Dendritic cell treated with granulocyte-macrophage colony-stimulating factor and Interleukin-4, amounts not matched to agents 40 ng/mL and 50 ng/mL, for 4 days (primary cell): ENCODE results near the gene SRGAP2B.
"Not testable (repeated sequence)": the region's sequence is repeated elsewhere in the genome, so short reads cannot be mapped to it uniquely, and the experiment has no call there.

Experiments
- H3K27ac Mint-ChIP-seq: one replicate; pipeline ENCODE4 v1.8.0; 2022; ENCODE audit warnings: mild to moderate bottlenecking, mixed read lengths
- H3K27me3 Mint-ChIP-seq: one replicate; pipeline ENCODE4 v1.8.0; 2022; ENCODE audit warnings: mild to moderate bottlenecking, mixed read lengths
- H3K36me3 Mint-ChIP-seq: one replicate; pipeline ENCODE4 v1.8.0; 2022; ENCODE audit warnings: low read depth, mixed read lengths
- H3K4me1 Mint-ChIP-seq: one replicate; pipeline ENCODE4 v1.8.0; 2022; ENCODE audit warnings: low read depth, mixed read lengths
- H3K4me3 Mint-ChIP-seq: one replicate; pipeline ENCODE4 v1.8.0; 2022; ENCODE audit warnings: mild to moderate bottlenecking, moderate library complexity, mixed read lengths
- H3K9me3 Mint-ChIP-seq: one replicate; pipeline ENCODE4 v1.8.0; 2022; ENCODE audit warnings: mixed read lengths
- intact Hi-C: fragments of 100-400 bp; cut with micrococcal nuclease; formaldehyde crosslinking; loops from one replicate; pipeline ENCODE4 v1.15.0; 2022

The SRGAP2B gene

DNA sequence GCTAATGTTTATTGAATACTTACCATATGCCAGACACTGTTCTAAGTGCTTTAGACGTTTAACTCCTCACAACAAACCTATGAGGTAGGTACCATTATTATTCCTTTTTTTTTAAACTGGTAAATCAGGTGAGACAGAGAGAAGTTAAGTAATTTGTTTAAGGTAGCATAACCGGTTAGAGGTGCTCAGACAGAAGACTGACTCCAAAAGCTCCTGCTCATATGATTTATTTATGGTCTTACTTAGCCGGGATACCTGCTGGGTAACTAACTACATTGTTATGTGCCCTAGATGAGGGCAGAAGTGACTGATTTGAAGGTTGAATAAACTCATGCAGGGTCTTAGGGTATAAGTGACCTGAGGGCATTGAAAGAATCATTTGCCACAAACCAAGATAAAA is 17.6 kb upstream of the SRGAP2B start:
- H3K9me3 Mint-ChIP-seq, intact Hi-C loops, H3K36me3 Mint-ChIP-seq, H3K4me3 Mint-ChIP-seq, H3K27ac Mint-ChIP-seq, H3K27me3 Mint-ChIP-seq, H3K4me1 Mint-ChIP-seq: not testable (repeated sequence)

DNA sequence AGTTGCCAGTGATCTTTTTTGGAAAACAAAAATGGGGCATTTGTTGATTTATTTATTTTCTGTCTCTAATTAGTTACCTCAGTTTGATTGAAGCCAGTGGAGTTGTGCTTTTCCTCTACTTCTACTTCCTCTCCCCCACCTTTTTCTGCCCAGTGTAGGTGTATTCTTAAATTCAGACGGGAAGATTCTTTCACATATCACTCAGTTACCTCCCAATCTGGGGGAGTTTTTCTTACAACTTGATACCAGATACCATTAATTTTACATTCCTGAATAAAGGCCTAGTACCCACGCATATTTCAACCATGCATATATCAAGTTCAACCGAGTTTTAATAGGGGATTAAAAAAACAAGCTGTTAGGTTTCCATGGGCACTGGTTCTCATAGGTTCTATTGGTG is 16.5 kb upstream of the SRGAP2B start:
- intact Hi-C loops, H3K9me3 Mint-ChIP-seq, H3K4me3 Mint-ChIP-seq, H3K4me1 Mint-ChIP-seq, H3K36me3 Mint-ChIP-seq, H3K27me3 Mint-ChIP-seq, H3K27ac Mint-ChIP-seq: not testable (repeated sequence)

DNA sequence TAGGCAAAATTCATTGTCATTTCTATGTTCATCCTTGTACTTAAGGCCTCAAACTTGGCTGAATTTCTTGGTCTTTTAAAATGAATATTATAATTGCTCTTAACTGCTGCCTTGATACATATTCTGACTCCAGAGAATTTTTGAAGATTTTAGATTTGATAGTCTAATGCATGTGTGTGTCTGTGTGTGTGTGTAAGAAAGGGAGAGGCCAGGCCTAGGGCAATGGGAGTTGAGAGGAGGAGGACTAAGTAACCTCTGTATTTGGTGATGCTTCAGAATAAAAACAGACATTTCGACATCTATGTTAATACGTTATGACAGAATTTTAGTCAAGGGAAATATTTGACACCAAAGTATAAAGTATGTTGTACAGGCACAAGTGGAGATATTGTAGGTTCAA is 8.2 kb upstream of the SRGAP2B start:
- H3K27me3 Mint-ChIP-seq, H3K36me3 Mint-ChIP-seq, H3K27ac Mint-ChIP-seq, H3K4me3 Mint-ChIP-seq, intact Hi-C loops, H3K4me1 Mint-ChIP-seq, H3K9me3 Mint-ChIP-seq: not testable (repeated sequence)

DNA sequence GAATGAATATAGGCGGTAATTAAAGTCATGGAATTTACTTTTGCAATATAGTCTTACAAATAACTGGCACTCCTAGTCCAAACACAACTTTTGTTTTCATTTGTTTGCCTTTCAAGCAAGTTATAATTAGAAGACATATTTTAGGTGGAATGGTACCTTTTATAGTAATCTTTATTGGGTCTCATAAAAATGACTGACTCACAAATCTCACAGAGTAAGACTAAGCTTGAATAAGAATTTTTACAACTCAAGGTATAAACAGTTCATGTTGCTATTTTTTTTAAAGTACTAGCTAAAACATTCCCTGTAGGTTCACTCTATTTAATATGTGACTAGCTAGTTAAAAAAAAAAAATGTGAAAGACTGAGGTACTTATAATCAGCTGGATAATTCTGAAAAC is 6.6 kb upstream of the SRGAP2B start:
- H3K27ac Mint-ChIP-seq, H3K4me1 Mint-ChIP-seq, H3K4me3 Mint-ChIP-seq, H3K9me3 Mint-ChIP-seq, intact Hi-C loops, H3K36me3 Mint-ChIP-seq, H3K27me3 Mint-ChIP-seq: not testable (repeated sequence)

DNA sequence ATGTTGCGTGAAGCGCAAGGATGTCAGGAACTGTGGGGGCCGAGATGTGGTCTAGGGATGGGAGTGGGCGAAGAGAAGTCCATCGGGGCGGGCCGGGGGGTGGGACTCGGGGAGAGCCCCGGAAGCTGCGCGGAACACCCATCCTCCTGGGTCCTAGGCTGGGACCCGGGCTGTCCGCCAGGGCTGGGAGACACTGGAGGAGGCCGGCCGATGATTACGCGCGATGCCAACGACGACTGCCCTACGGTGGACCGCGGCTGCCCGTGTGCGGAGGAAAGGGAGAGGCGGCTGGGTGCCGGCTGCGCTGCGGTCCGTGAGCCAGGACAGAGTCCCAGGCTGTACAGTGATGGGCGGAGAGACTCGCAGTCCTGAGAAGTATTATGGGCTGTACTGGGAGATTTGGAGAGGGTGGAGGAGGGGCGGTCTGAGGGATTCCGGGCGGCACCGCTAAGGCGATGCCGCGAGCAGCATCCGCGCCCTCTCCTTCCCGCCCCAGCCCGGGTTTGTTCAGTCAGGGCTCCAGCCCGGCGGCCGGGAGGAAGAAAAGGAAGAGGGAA is 395 bp downstream of the SRGAP2B start:
- H3K9me3 Mint-ChIP-seq, H3K36me3 Mint-ChIP-seq, H3K27me3 Mint-ChIP-seq, intact Hi-C loops, H3K4me1 Mint-ChIP-seq: not testable (repeated sequence)
- H3K4me3 Mint-ChIP-seq: peak overlapping the region; percentile 70
- peak overlapping the region; percentile 45 for H3K27ac Mint-ChIP-seq

DNA sequence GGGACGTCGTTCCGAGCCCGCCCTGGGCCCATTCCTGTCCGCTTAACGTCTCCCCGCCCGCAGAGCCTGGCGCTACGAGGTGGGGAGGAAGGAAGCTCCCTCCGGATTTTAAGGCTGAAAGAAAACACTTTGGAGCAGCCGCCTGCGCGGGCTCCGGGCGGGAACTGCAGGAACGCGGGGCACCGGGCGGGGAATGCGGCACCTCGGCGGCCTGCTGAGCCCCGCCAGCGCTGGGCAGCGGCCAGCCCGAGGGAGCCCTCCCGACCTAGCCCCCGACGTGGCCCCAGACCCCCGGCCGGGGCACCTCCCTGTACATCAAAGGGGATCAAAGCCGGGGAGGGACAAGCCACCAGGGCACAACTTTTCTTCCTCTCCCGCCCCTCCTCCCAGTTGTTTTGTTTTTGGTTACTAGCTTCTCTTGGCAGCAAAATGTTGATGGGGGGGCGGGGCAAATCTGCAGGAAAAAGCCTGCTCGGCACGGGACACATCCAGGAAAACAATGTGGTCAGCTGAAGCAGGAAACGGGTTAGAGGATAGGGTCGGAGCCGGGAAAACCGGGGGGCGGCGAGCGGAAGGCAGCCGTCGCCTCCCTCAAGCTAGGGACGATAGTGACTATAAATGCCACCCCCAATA is 1.5 kb downstream of the SRGAP2B start:
- H3K4me1 Mint-ChIP-seq, H3K27me3 Mint-ChIP-seq: not testable (repeated sequence)
- peak overlapping the region; percentile 82 for H3K4me3 Mint-ChIP-seq

DNA sequence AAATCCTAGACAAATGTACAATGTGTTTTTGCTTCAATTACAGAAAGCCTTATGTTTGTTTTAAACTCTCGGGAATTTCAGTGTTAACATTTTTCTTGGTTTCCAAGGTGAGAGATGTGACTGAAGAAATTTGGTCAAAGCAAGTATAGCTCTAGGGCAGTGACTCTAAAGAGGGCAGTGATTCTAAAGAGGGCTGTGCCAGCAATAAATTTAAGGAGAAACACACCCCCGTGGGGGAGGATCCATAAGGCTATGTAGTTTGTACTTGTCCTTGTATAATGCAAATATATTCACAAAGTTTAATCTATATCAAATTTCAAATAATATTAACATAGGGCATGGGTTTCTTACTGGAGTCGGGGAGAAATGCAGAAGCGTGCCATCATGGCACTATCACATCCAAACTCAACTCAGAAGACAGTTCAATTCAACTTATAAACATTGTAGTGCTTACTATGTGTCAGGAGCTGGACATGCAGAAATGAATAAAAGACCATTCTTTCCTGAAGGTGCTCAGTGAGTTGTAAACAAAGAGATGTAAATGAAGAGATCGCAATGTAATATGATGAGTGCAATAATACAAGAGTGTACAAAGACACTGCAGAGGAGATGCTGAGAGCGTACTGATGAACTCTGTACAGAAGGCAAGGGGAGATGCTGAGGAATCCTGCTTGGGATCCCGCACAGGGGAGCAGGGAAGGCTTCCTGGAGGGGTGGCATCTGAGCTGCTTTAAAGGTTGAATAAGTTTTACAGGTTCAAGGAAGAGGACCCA is 12.5 kb downstream of the SRGAP2B start:
- H3K27me3 Mint-ChIP-seq, H3K36me3 Mint-ChIP-seq, H3K4me3 Mint-ChIP-seq, H3K4me1 Mint-ChIP-seq, H3K27ac Mint-ChIP-seq, H3K9me3 Mint-ChIP-seq, intact Hi-C loops: not testable (repeated sequence)

More for the DNA sequence above, 1.5 kb downstream of the SRGAP2B start:
- intact Hi-C loops, H3K36me3 Mint-ChIP-seq, H3K9me3 Mint-ChIP-seq: not testable (repeated sequence)
- H3K27ac Mint-ChIP-seq: peak overlapping the region; percentile 87

DNA sequence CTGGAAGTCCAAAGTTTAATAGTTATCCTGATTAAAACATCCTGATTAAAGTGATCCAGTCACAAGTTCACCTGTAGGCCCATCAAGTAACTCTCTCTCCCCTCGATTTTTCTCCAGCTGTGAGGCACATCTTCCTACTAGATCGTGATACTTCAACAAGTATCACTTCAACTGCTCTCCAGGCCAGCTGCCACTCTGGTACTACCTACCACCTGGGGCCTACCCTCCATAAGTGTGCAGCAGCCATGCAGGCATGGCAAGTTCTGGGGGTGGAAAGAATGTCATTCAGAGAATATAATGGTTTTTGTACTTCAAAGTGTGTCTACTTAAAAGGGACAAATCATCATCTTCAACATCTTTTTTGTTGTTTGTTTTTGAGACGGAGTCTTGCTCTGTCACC is 14.9 kb downstream of the SRGAP2B start:
- intact Hi-C loops, H3K4me1 Mint-ChIP-seq, H3K9me3 Mint-ChIP-seq, H3K27me3 Mint-ChIP-seq, H3K27ac Mint-ChIP-seq, H3K4me3 Mint-ChIP-seq, H3K36me3 Mint-ChIP-seq: not testable (repeated sequence)

DNA sequence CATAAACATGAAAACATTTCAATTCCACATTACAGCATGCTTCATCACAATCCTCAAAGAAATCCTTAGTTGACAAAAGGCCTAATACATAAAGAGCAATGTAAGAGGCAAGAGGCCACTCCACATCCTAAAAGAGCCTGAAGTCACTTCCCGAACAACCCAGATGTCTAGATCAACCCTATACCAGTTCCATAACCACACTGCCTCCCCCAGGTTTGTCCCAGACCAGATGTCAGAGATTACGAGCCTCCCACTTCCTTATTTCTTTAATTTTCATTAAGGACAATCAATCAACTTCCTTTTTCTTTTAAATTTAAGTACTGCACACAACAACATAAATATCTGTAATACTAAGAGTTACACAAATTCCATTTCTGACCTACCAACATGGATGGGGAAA is 15.4 kb downstream of the SRGAP2B start:
- H3K27me3 Mint-ChIP-seq, H3K4me1 Mint-ChIP-seq, H3K36me3 Mint-ChIP-seq, H3K9me3 Mint-ChIP-seq, H3K27ac Mint-ChIP-seq, H3K4me3 Mint-ChIP-seq, intact Hi-C loops: not testable (repeated sequence)

DNA sequence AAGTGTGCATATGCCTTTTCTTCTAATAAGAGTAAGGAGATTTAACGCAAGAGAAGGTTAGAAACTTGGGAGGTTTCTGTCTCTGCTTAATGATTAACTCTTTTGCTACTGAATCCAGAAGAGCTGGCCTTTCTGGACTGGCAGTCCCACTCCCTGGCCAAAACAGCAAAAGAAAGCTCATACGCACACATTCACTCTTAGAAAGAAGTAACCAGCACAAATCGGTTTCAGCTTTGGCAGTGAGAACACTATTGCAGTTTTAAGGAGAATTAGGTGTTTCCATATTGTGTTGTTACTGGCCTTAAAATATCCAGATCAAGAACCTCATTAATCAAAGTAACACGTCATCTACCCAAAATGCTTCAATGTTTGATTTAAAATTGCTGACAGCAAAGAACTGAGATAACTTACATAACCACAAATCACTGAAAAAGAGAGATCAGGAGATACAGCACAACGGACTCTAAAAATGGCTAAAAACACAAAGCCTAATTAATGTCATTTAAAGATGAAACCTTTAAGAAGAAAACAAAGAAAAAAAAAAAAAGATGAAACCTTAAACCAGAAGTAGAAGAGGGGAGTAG is 16.2 kb downstream of the SRGAP2B start:
- H3K27me3 Mint-ChIP-seq, H3K36me3 Mint-ChIP-seq, intact Hi-C loops, H3K4me1 Mint-ChIP-seq, H3K9me3 Mint-ChIP-seq, H3K27ac Mint-ChIP-seq, H3K4me3 Mint-ChIP-seq: not testable (repeated sequence)

DNA sequence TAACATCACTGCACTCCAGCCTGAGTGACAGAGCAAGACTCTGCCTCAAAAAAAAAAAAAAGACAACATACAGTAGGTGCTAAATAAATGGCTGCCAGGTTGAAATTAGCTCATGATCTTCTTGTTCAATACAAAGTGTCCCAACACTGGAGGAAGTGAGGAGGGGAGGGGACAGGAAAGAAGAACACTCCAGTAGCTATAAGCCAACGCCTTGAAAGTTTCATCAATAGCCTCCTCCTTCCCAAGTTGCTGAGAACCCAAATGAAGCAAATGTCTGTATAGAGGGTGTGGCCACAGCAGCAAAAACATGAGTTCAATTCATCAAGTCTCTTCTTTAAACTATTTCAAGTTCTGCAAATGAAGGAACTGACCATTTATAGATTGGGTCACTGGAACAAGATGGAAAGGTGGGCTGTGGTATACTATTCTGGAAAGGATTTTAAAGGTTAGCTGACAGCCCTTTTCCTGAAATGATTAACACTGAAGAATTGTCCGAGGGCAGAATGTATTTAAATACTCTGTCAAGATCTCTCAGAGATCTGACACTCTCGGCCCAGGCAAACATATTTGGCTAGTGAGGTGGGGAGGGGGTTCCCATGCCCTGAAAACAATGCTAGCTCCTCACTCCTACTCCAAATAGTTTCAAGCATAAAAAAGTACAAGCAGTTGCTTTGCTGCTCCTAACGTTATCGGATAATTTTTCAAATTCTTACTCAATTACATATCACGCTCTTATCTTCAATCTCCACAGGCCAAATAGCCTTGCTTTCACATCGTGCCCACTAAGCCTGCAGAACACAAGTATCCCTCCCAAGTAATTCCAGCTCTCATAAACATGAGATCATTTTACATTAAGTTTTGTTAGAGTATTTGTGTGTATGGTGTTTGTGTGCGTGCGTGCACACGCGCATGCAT is 17.0 kb downstream of the SRGAP2B start:
- H3K4me1 Mint-ChIP-seq, H3K4me3 Mint-ChIP-seq, H3K9me3 Mint-ChIP-seq, H3K27ac Mint-ChIP-seq, H3K36me3 Mint-ChIP-seq, H3K27me3 Mint-ChIP-seq, intact Hi-C loops: not testable (repeated sequence)

DNA sequence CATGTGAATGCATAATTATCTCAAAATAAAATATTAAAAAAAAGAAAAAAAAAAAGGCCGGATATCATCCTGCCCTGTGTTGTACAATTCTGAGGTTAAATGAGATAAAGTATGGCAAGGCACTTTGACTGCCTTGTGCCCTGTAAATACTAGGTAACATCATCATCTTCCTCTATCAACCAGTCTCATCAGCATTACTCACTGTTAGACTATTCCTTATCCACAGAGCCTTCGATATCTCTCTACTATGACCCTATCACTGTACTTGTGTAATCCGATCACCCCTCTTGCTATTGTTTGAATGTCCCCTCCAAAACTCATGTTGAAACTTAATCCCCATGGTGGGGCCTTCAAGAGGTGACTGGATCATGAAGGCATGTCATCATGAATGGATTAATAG is 18.3 kb downstream of the SRGAP2B start:
- H3K9me3 Mint-ChIP-seq, intact Hi-C loops, H3K4me1 Mint-ChIP-seq: not testable (repeated sequence)

DNA sequence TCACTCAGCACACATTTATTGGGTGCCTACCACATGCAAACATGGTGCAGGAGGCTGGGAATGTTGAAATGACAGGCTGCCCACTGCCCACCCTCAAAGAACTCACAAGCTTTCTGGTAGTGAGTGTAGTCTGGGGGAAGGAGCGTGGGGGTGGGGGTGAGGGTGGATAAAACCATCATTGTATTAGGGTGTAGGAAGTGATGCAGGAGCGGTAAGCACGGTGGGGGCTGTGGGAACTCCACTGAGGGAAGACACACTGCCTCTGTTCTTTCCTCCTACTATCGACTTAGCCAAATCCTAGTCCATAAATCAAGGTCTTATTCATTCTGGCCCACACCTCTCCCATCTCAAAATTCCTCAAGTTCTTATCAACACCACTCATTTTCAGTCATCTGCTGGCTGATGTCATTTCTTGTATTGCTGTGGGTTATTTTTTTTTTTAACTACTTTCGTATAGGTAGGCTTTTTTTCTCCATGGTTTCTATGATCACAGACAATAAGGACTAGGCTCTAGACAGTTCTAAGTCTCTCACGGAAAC is 21.0 kb downstream of the SRGAP2B start:
- H3K36me3 Mint-ChIP-seq, H3K4me3 Mint-ChIP-seq, H3K27ac Mint-ChIP-seq, H3K27me3 Mint-ChIP-seq, intact Hi-C loops, H3K4me1 Mint-ChIP-seq, H3K9me3 Mint-ChIP-seq: not testable (repeated sequence)

More for the DNA sequence above, 18.3 kb downstream of the SRGAP2B start:
- H3K36me3 Mint-ChIP-seq, H3K4me3 Mint-ChIP-seq, H3K27ac Mint-ChIP-seq, H3K27me3 Mint-ChIP-seq: not testable (repeated sequence)

DNA sequence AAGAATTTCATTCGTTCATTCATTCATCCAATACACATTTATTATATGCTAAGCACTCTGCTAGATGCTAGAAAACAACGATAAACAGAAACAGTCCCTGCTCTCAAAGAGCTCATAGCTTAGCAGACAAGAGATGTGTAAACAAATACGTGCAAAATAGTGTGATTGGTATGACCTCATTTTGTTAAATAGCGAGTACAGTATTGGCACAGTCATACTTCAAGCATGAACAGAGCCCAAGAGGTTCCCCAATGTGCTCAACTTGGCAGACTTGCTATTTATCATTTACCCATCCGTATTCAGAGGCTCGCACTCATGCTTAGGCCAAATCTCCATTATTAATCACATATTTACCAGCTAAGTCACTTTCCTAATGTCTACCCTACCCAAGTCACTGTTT is 23.6 kb downstream of the SRGAP2B start:
- intact Hi-C loops, H3K4me3 Mint-ChIP-seq, H3K9me3 Mint-ChIP-seq, H3K4me1 Mint-ChIP-seq, H3K27me3 Mint-ChIP-seq, H3K36me3 Mint-ChIP-seq, H3K27ac Mint-ChIP-seq: not testable (repeated sequence)
